ENCODE data around the gene TBX10.
"Not testable (repeated sequence)": the region's sequence is repeated elsewhere in the genome, so short reads cannot be mapped to it uniquely, and the experiment has no call there.

Gene TBX10

GRCh38 chr11:67662142-67662834 is 22.7 kb upstream of the TBX10 start:
- H3K27me3 ChIP-seq = peaks cover 0 to 9% of the 10 kb centered on the region in 2 donors
- intact Hi-C loops (cut with DNase I; ENCODE audit: low total_unique reads) = no loop called here
- TF ChIP-seq CTCF (IDR thresholded peaks at IDR 0.05) = no peak
- no peaks in the 10 kb centered on the region for H3K9me3 ChIP-seq
- no peaks in the 10 kb centered on the region for H3K36me3 ChIP-seq
- peak in 1 of 2 donors; percentile 29 for DNase-seq
- H3K4me3 ChIP-seq = no peak overlapping the region
- H3K27ac ChIP-seq = no peak overlapping the region
- H3K4me1 ChIP-seq = peaks cover 0 to 9% (median 0%) of the 10 kb centered on the region in 4 donors

GRCh38 chr11:67660752-67661151 is 21.2 kb upstream of the TBX10 start:
- H3K4me1 ChIP-seq; DNase-seq; intact Hi-C loops (cut with DNase I; ENCODE audit: low total_unique reads): not testable (repeated sequence)

GRCh38 chr11:67659651-67660165 is 20.1 kb upstream of the TBX10 start:
- H3K4me3 ChIP-seq; intact Hi-C loops (cut with DNase I; ENCODE audit: low total_unique reads); H3K27me3 ChIP-seq; DNase-seq; H3K36me3 ChIP-seq; H3K27ac ChIP-seq; H3K9me3 ChIP-seq; H3K4me1 ChIP-seq: not testable (repeated sequence)

More at GRCh38 chr11:67660752-67661151, 21.2 kb upstream of the TBX10 start:
- not testable (repeated sequence) for H3K4me3 ChIP-seq, H3K9me3 ChIP-seq, H3K27me3 ChIP-seq, H3K36me3 ChIP-seq, H3K27ac ChIP-seq

- no peak for DNase-seq
- peak overlapping the region; percentile 27 to 42 for H3K27ac ChIP-seq
- intact Hi-C loops (cut with DNase I; ENCODE audit: low total_unique reads) = no loop called here
- H3K4me1 ChIP-seq = peaks cover 0 to 9% (median 0%) of the 10 kb centered on the region in 4 donors
- no peaks in the 10 kb centered on the region for H3K36me3 ChIP-seq
- H3K9me3 ChIP-seq = no peaks in the 10 kb centered on the region
- H3K27me3 ChIP-seq = no peaks in the 10 kb centered on the region
- no peak for TF ChIP-seq CTCF (IDR thresholded peaks at IDR 0.05)
- no peak overlapping the region for H3K4me3 ChIP-seq
These were observed 17.7 kb upstream of the TBX10 start for GRCh38 chr11:67657300-67657699.

GRCh38 chr11:67656278-67656922 is 16.8 kb upstream of the TBX10 start:
- no peak for TF ChIP-seq CTCF (IDR thresholded peaks at IDR 0.05)
- H3K4me1 ChIP-seq = peaks cover 0 to 9% (median 0%) of the 10 kb centered on the region in 4 donors
- no peaks in the 10 kb centered on the region for H3K36me3 ChIP-seq
- no peak overlapping the region for H3K27ac ChIP-seq
- H3K9me3 ChIP-seq = no peaks in the 10 kb centered on the region
- H3K4me3 ChIP-seq = no peak overlapping the region
- DNase-seq = no peak
- H3K27me3 ChIP-seq = no peaks in the 10 kb centered on the region
- intact Hi-C loops (cut with DNase I; ENCODE audit: low total_unique reads) = no loop called here

- Histone ChIP-seq H3K4me3 (no peak overlapping the region), H3K4me1 (peaks cover 0 to 9% (median 0%) of the 10 kb centered on the region in 4 donors), H3K9me3 (no peaks in the 10 kb centered on the region), H3K27me3 (peaks cover 0 to 14% of the 10 kb centered on the region in 2 donors), H3K36me3 (no peaks in the 10 kb centered on the region), H3K27ac (no peak overlapping the region)
- intact Hi-C loops (cut with DNase I; ENCODE audit: low total_unique reads) = no loop called here
- DNase-seq = no peak
- TF ChIP-seq CTCF (IDR thresholded peaks at IDR 0.05) = no peak
These were observed 14.7 kb upstream of the TBX10 start for GRCh38 chr11:67654225-67654624.
